Skeletal muscle tissue (tissue), 4 donors: ENCODE data around the gene UBE3A. TPM values are rescaled to one million over a fixed set of nuclear protein-coding genes. Genes with fewer than 3 reads are reported as not detected.
A peak's percentile ranks its signal among the peaks of the same experiment; 100 is the strongest.

Experiments
- H3K27ac ChIP-seq: one replicate; pipeline ENCODE4 v1.7.0; 2013; ENCODE audit warnings: mild to moderate bottlenecking, low read depth, low read length, inconsistent platforms
- H3K27me3 ChIP-seq, 3 donors: one replicate each; pipeline ENCODE4 v1.7.0; 2013; ENCODE audit warnings: low read length in 3 of 3; ENCODE audit not compliant: control insufficient read depth in 3 of 3, insufficient read depth in 3 of 3
- H3K36me3 ChIP-seq, 3 donors: one replicate each; pipeline ENCODE4 v1.7.0; 2013; ENCODE audit warnings: low read length in 3 of 3; ENCODE audit not compliant: control insufficient read depth in 3 of 3, insufficient read depth in 3 of 3
- H3K4me1 ChIP-seq, 3 donors: one replicate each; pipeline ENCODE4 v1.7.0; 2013; ENCODE audit warnings: low read length in 3 of 3, mild to moderate bottlenecking in 3 of 3; ENCODE audit not compliant: control insufficient read depth in 3 of 3, insufficient read depth in 3 of 3
- H3K4me3 ChIP-seq, 3 donors: one replicate each; pipeline ENCODE4 v1.7.0; 2013; ENCODE audit warnings: low read length in 3 of 3
- H3K9ac ChIP-seq, 3 donors: one replicate each; pipeline ENCODE4 v1.7.0; 2013; ENCODE audit warnings: low read length in 3 of 3, mild to moderate bottlenecking in 3 of 3, moderate library complexity in 2 of 3, low read depth in 1 of 3
- H3K9me3 ChIP-seq, 3 donors: one replicate each; pipeline ENCODE4 v1.7.0; 2013; ENCODE audit warnings: low read length in 3 of 3; ENCODE audit not compliant: control insufficient read depth in 3 of 3
- total RNA-seq: library from RNA; depleted of rRNA; stranded (reverse); fragments of >200 nt; gene quantifications from one replicate; pipeline ENCODE4 v1.2.3, GENCODE V29; 2014
- donor health status: Osteomylitis.

The UBE3A gene
- total RNA-seq, 1 donor from 2014 or later: 218 TPM

GRCh38 chr15:25441111-25441510 lies 2.3 kb upstream of the UBE3A start:
- H3K27ac ChIP-seq: no peak overlapping the region
- no peak overlapping the region for H3K4me3 ChIP-seq
- H3K36me3 ChIP-seq: no peaks in the 10 kb centered on the region
- peaks cover 3 to 12% (median 12%) of the 10 kb centered on the region in 3 donors for H3K4me1 ChIP-seq
- no peaks in the 10 kb centered on the region for H3K9me3 ChIP-seq
- no peaks in the 10 kb centered on the region for H3K27me3 ChIP-seq
- H3K9ac ChIP-seq: no peak overlapping the region

GRCh38 chr15:25439369-25439836 lies 579 bp upstream of the UBE3A start:
- Histone ChIP-seq H3K27me3 (no peaks in the 10 kb centered on the region), H3K9me3 (no peaks in the 10 kb centered on the region), H3K4me1 (peaks cover 3 to 23% (median 15%) of the 10 kb centered on the region in 3 donors), H3K27ac (peak overlapping the region; percentile 98), H3K9ac (peak overlapping the region; percentile 92 to 96 (median 94)), H3K4me3 (peak overlapping the region; percentile 89), H3K36me3 (no peaks in the 10 kb centered on the region)

- Histone ChIP-seq H3K4me1 (peaks cover 3 to 27% (median 16%) of the 10 kb centered on the region in 3 donors), H3K9ac (peak overlapping the region; percentile 91 to 97 (median 93)), H3K4me3 (peak overlapping the region; percentile 68 to 85 (median 84)), H3K27me3 (no peaks in the 10 kb centered on the region), H3K36me3 (no peaks in the 10 kb centered on the region), H3K9me3 (no peaks in the 10 kb centered on the region), H3K27ac (peak overlapping the region; percentile 98)
These were observed 835 bp downstream of the UBE3A start for GRCh38 chr15:25437777-25438600.

GRCh38 chr15:25436707-25437106 lies 2.1 kb downstream of the UBE3A start:
- Histone ChIP-seq H3K4me1 (peaks cover 3 to 32% (median 16%) of the 10 kb centered on the region in 3 donors), H3K9me3 (no peaks in the 10 kb centered on the region), H3K27ac (no peak overlapping the region), H3K27me3 (no peaks in the 10 kb centered on the region), H3K9ac (peak overlapping the region in 1 of 3 donors; percentile 91), H3K4me3 (peak overlapping the region in 2 of 3 donors; percentile 9 to 84), H3K36me3 (no peaks in the 10 kb centered on the region)

GRCh38 chr15:25435474-25436243 lies 3.2 kb downstream of the UBE3A start:
- Histone ChIP-seq H3K36me3 (no peaks in the 10 kb centered on the region), H3K9ac (no peak overlapping the region), H3K27me3 (no peaks in the 10 kb centered on the region), H3K4me3 (peak overlapping the region in 1 of 3 donors; percentile 25), H3K9me3 (no peaks in the 10 kb centered on the region), H3K4me1 (peaks cover 3 to 36% (median 16%) of the 10 kb centered on the region in 3 donors), H3K27ac (no peak overlapping the region)

- H3K4me1 ChIP-seq: peaks cover under 1 to 37% (median 20%) of the 10 kb centered on the region in 3 donors
- H3K9ac ChIP-seq: no peak overlapping the region
- H3K4me3 ChIP-seq: no peak overlapping the region
- no peaks in the 10 kb centered on the region for H3K9me3 ChIP-seq
- no peak overlapping the region for H3K27ac ChIP-seq
- H3K27me3 ChIP-seq: no peaks in the 10 kb centered on the region
- H3K36me3 ChIP-seq: no peaks in the 10 kb centered on the region
These were observed 5.5 kb downstream of the UBE3A start for GRCh38 chr15:25433118-25433865.

- H3K36me3 ChIP-seq: no peaks in the 10 kb centered on the region
- H3K27ac ChIP-seq: no peak overlapping the region
- H3K9me3 ChIP-seq: no peaks in the 10 kb centered on the region
- H3K4me1 ChIP-seq: peaks cover 3 to 35% (median 13%) of the 10 kb centered on the region in 3 donors
- H3K4me3 ChIP-seq: no peak overlapping the region
- no peak overlapping the region for H3K9ac ChIP-seq
- no peaks in the 10 kb centered on the region for H3K27me3 ChIP-seq
These were observed 6.8 kb downstream of the UBE3A start for GRCh38 chr15:25431836-25432561.

GRCh38 chr15:25427861-25428260 lies 11.0 kb downstream of the UBE3A start:
- Histone ChIP-seq H3K9ac (no peak overlapping the region), H3K36me3 (no peaks in the 10 kb centered on the region), H3K4me1 (peaks cover 12 to 17% (median 15%) of the 10 kb centered on the region in 3 donors), H3K27ac (no peak overlapping the region), H3K9me3 (no peaks in the 10 kb centered on the region), H3K27me3 (no peaks in the 10 kb centered on the region), H3K4me3 (no peak overlapping the region)
